ENCODE measurements around the gene CERS6. TPM values are rescaled to one million over a fixed set of nuclear protein-coding genes. Genes with fewer than 3 reads are reported as not detected.
A peak's percentile ranks its signal among the peaks of the same experiment; 100 is the strongest.
"Not testable (repeated sequence)": the region's sequence is repeated elsewhere in the genome, so short reads cannot be mapped to it uniquely, and the experiment has no call there.

CERS6 gene
- total RNA-seq, 4 donors from 2014 or later: 25.9 to 57.2 (median 35.8) TPM

DNA sequence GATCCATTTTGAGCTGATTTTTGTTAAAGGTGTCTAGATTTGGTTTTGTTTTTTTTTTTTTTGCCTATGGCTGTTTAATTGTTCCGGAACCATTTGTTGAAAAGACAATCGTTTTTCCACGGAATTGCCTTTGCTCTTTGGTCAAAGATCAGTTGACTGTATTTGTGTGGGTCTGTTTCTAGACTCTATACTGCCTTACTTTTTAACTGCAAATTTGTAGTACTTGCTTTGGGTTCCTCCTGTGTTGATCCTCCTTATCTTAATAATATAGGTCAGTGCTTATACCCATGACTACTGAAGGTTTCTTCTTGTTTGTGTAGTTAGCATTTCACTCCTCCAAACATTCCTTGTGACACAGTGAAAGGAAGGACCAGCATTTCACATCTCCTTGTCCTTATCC lies 30.4 kb downstream of the CERS6 start:
- no peak for DNase-seq (ENCODE audit: low spot score)
- TF ChIP-seq, protein P1, sequence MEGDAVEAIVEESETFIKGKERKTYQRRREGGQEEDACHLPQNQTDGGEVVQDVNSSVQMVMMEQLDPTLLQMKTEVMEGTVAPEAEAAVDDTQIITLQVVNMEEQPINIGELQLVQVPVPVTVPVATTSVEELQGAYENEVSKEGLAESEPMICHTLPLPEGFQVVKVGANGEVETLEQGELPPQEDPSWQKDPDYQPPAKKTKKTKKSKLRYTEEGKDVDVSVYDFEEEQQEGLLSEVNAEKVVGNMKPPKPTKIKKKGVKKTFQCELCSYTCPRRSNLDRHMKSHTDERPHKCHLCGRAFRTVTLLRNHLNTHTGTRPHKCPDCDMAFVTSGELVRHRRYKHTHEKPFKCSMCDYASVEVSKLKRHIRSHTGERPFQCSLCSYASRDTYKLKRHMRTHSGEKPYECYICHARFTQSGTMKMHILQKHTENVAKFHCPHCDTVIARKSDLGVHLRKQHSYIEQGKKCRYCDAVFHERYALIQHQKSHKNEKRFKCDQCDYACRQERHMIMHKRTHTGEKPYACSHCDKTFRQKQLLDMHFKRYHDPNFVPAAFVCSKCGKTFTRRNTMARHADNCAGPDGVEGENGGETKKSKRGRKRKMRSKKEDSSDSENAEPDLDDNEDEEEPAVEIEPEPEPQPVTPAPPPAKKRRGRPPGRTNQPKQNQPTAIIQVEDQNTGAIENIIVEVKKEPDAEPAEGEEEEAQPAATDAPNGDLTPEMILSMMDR (IDR thresholded peaks at IDR 0.05): no peak
- no peak for ATAC-seq (ENCODE audit: low FRiP score)

DNA sequence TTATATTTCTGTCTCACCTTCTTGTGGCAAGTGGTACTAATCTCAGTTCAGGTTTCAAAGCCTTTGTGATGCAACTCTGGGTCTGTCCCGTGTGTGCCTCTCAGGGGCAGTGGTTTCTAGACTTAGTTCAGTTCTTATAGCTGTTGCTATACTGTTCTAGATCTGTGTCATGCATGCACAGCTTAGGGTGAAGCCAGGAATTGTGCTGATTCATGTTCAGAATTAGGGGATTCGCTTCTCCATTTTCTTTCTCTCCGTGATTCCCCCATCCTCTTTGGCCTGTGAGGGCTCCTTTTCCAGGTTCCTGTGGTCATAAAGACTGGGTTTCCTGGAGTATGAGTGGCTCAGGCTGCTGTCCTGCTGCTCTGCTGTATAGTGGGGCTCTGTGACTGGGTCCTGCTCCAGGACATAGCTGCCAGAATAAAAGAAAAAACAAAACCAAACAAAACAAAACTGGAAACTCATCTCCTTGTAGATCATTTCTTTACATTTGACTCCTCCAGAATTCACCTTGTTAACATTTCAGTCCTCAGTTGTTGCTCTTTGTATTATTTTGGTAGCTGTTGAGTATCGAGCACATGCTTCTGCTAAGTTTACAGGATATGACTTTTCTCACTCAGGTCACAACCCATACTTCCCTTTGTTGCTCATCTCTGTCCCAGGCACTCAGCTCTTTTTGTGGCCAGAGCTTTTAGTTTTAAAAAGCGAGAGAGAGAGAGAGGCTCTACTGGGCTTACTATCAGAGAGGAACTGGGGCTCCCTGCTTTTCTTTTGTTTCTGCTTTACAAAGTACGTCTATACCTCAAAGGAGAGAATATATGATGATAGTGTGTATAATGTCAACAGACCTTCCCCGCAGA lies 34.2 kb downstream of the CERS6 start:
- TF ChIP-seq, protein P1 (IDR thresholded peaks at IDR 0.05): no peak
- ATAC-seq (ENCODE audit: low FRiP score) (peak; percentile 41), DNase-seq (ENCODE audit: low spot score) (no peak)

DNA sequence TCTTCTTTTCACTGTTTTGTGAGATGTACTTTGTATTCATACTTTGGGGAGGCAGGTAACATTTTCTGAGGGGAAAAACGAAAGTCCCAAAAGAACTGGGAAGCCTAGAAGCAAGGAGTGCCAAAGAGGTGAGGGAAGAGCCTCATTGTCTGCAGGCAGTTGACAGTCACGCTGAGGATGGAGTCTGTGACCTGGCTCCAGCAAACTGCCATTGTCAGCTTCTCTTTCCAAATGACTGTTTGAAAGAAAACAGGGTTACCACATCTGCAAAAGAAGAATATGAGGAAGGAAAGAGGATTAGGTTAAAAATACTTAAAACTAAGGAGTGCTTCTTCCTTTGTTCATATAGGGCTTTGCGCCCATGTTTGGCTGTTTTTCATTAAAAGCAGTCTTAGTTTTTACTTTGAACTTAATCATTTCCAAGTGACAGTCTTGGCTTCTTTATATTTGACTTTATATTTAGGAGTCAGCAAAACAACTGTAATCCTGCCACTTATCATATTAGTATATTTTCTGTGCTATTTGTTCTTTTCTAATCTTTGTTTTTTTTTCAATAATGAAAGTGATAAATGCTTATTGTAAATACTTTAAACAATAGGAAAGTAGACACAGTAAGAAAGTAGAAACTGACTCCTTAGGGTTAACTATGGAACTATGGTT lies 35.0 kb downstream of the CERS6 start:
- no peak for DNase-seq (ENCODE audit: low spot score)
- ATAC-seq (ENCODE audit: low FRiP score): no peak
- TF ChIP-seq, protein P1 (IDR thresholded peaks at IDR 0.05): no peak

DNA sequence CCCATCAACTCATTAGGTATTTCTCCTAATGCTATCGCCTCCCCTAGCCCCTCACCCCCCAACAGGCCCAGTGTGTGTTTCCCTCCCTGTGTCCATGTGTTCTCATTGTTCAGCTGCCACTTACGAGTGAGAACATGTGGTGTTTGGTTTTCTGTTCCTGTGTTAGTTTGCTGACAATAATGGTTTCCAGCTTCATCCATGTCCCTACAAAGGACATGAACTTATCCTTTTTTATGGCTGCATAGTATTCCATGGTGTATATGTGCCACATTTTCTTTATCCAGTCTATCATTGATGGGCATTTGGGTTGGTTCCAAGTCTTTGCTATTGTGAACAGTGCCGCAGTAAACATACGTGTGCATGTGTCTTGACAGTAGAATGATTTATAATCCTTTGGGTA lies 35.7 kb downstream of the CERS6 start:
- not testable (repeated sequence) for ATAC-seq (ENCODE audit: low FRiP score); DNase-seq (ENCODE audit: low spot score)

DNA sequence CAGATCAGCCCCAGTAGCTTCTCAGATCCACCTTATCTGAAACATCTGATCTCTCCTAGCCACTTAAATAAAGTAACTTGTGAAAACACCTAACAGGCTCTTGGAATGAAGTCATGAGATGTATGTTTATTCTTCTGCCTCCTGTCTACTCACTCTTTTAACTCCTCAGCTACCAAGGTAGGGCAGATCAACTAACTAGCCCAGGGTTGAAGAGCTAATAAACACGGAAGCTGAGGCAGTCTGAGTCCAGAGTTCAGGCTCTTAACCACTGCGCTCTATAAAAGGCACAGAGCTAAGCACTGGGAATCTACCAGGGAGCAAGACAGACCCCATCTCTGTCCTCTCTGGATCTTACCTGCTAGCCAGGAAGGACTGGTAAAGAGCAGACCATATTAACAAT lies 37.1 kb downstream of the CERS6 start:
- not testable (repeated sequence) for ATAC-seq (ENCODE audit: low FRiP score); DNase-seq (ENCODE audit: low spot score)

DNA sequence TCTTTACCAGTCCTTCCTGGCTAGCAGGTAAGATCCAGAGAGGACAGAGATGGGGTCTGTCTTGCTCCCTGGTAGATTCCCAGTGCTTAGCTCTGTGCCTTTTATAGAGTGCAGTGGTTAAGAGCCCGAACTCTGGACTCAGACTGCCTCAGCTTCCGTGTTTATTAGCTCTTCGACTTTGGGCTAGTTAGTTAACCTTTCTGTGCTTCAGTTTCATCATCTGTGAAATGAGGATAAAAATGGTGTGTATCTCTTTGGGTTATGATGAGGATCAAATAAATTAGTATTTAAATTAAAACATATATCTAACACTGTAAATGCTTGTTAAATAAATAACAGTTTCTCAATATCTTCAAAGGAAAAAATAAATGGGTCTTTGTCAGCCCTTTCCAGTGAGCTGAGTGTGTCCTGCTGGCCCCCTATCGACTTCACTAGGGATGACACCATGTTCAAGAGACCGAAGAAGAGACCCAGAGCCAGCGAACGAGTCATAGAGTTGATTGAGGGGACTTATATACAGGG lies 38.2 kb downstream of the CERS6 start:
- DNase-seq (ENCODE audit: low spot score): no peak
- TF ChIP-seq, protein P1 (IDR thresholded peaks at IDR 0.05): no peak
- no peak for ATAC-seq (ENCODE audit: low FRiP score)

DNA sequence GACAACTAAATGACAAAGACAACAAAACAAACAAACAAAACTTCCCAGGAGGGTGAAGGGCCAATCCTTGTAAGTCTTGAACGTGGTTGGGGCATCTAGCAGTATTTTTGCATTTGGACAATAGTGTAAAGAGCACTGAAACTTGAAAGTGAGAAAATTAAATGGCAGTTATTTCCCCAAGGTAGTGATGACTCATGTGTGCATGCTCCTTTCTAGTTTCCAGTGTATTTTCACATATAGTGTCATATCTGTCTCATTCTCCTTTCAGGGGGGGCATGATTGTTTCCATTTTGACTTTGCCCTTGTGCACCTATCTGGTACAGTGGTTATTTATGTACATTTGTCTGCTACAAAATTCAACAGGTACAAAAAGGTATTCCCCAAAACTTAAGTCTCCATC lies 39.5 kb downstream of the CERS6 start:
- DNase-seq (ENCODE audit: low spot score): no peak
- TF ChIP-seq, protein P1 (IDR thresholded peaks at IDR 0.05): no peak
- no peak for ATAC-seq (ENCODE audit: low FRiP score)

DNA sequence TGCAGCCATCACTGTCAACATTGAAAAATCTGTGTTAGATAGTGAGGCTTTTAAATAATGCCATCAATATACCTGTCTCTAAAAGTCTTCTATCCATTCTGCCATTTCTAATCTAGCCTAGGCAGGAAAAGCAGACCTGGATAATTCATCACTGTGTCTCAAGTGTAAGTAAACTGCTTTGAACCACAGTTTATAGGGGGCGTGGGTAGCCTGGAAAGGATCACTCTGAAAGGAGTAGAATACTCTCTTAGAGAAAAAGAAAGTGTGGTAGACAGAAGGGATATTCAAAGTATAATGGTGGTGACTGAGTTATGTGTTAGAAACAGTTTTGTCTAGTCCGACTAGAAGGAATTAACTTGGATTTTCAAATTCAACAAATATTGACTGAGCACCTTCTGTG lies 40.8 kb downstream of the CERS6 start:
- DNase-seq (ENCODE audit: low spot score): no peak
- no peak for ATAC-seq (ENCODE audit: low FRiP score)
- TF ChIP-seq, protein P1 (IDR thresholded peaks at IDR 0.05): no peak
